Thyroid gland (tissue), 4 donors: ENCODE data around the gene LGR4.

Experiments
- CTCF ChIP-seq, 6 experiments: fragments of 200-600 bp in 3 of 6; fragments of 450-650 bp in 3 of 6; sonication (generic) in 3 of 6; IDR thresholded peaks; one replicate each; pipeline ENCODE4 v1.5.1; 2016 to 2019; ENCODE audit warnings: antibody characterized with exemption in 6 of 6, mild to moderate bottlenecking in 2 of 6, inconsistent platforms in 1 of 6, moderate library complexity in 1 of 6
- POLR2A ChIP-seq, 2 donors: fragments of 450-650 bp; IDR thresholded peaks; one replicate each; pipeline ENCODE4 v1.6.1; 2017; ENCODE audit warnings: antibody characterized with exemption in 2 of 2, mild to moderate bottlenecking in 2 of 2, moderate library complexity in 1 of 2

GRCh38 chr11:27413218-27413617 lies 59.4 kb downstream of the LGR4 start:
- no peak for TF ChIP-seq POLR2A (IDR thresholded peaks at IDR 0.05)
- no peak for TF ChIP-seq CTCF (IDR thresholded peaks at IDR 0.05)
